Measurements from ENCODE around the gene WDR6. TPM values are rescaled to one million over a fixed set of nuclear protein-coding genes. Genes with fewer than 3 reads are reported as not detected.

WDR6 gene
- total RNA-seq, 1 experiment from 2014 or later, result 174 TPM

DNA sequence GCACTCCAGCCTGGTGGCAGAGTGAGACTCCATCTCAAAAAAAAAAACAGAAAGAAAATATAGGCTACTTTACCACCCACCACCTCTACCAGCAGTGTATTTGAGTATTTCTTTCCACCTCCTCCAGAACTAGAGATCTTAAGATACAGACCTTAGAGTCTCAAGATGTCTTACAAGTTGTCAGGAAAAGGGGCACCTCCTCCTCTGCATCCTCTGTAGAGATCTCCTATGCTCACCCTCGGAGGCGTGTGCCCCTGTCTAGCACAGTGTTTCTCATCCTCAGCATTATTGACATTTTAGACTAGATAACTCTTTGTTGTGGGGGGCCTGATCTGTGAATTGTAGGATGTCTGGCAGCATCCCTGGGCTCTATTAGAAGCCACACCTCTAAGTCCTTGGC, 44.9 kb upstream of the WDR6 start:
- intact Hi-C loops (cut with micrococcal nuclease), result no loop called here
- POLR2A ChIA-PET, result no interaction called here
- no peaks in the 10 kb centered on the region for H3K9me2 ChIP-seq (ENCODE audit: insufficient read depth)
- CTCF ChIA-PET, result no interaction called here
- BruUV-seq (replicated peaks), result no TSS peak
- no peak overlapping the region for H3K27ac ChIP-seq (ENCODE audit: low read depth, low read length)
- no peaks in the 10 kb centered on the region for H3K27me3 ChIP-seq (ENCODE audit: insufficient read depth, low read length)
- no peaks in the 10 kb centered on the region for H3K4me1 ChIP-seq (ENCODE audit: control insufficient read depth in 1 of 2, insufficient read depth in 2 of 2, low read length in 2 of 2)
- H3K36me3 ChIP-seq (ENCODE audit: control insufficient read depth in 1 of 2, insufficient read depth in 2 of 2, low read length in 2 of 2), result peaks cover 20 to 40% of the 10 kb centered on the region in 2 experiments; a peak in 3 of 4 replicates
- TF ChIP-seq EZH2 (IDR thresholded peaks at IDR 0.05), result no peak
- TF ChIP-seq TCF7L2 (IDR thresholded peaks at IDR 0.05; ENCODE audit: borderline replicate concordance, extremely low read depth, insufficient read depth, insufficient read length), result no peak
- TF ChIP-seq EGR1 (IDR thresholded peaks at IDR 0.05; ENCODE audit: low read depth), result no peak
- no peak for TF ChIP-seq EZH2phosphoT487 (IDR thresholded peaks at IDR 0.05; ENCODE audit: borderline replicate concordance)
- TF ChIP-seq SIN3A (IDR thresholded peaks at IDR 0.05; ENCODE audit: low read depth), result no peak
- no peak for TF ChIP-seq ZNF274 (IDR thresholded peaks at IDR 0.05; ENCODE audit: low read depth, low read length)
- no peak for TF ChIP-seq CBX3 (IDR thresholded peaks at IDR 0.05; ENCODE audit: low read depth)
- ATAC-seq (no peak), DNase-seq (ENCODE audit: low read depth, low spot score) (no peak)
- H3K4me2 ChIP-seq (ENCODE audit: low read length), result no peak overlapping the region
- H3K79me2 ChIP-seq (ENCODE audit: insufficient read depth, low read length), result peaks cover 46% of the 10 kb centered on the region
- H3K9me3 ChIP-seq (ENCODE audit: control insufficient read depth in 1 of 2, insufficient read depth in 1 of 2, low read depth in 1 of 2, low read length in 2 of 2), result no peaks in the 10 kb centered on the region
- H4K20me1 ChIP-seq (ENCODE audit: insufficient read depth), result no peaks in the 10 kb centered on the region
- RAD21 ChIA-PET (ENCODE audit: low non-redundant PET in 1 of 2, low total read pairs in 2 of 2, uncharacterized antibody in 2 of 2, unreplicated experiment in 2 of 2), result no interaction called here
- H3K9ac ChIP-seq (ENCODE audit: low read length), result no peak overlapping the region
- no peak overlapping the region for H3K4me3 ChIP-seq (replicated peaks in 1 of 2; ENCODE audit: low read depth in 1 of 2, low read length in 2 of 2)
- no peak overlapping the region for H2AFZ ChIP-seq (ENCODE audit: low read depth, low read length, poor library complexity, severe bottlenecking)

DNA sequence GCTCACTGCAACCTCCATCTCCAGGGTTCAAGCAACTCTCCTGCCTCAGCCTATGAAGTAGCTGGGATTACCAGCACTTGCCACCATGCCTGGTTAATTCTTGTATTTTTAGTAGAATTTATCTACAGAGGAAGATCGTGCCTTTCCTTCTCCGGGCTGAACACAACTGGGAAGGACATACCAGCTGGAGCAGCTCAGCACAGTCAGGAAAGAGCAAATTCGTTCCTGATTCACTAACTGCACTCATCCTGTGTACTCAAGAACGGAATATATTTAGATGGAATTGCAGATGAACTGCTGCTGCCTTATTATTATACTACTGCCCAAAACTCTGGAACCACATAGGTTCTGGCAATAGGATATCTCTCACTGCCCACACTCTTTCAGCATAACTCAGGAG, 44.3 kb upstream of the WDR6 start:
- no peak overlapping the region for H3K27ac ChIP-seq (ENCODE audit: low read depth, low read length)
- H2AFZ ChIP-seq (ENCODE audit: low read depth, low read length, poor library complexity, severe bottlenecking), result no peak overlapping the region
- H3K9me2 ChIP-seq (ENCODE audit: insufficient read depth), result no peaks in the 10 kb centered on the region
- no peaks in the 10 kb centered on the region for H4K20me1 ChIP-seq (ENCODE audit: insufficient read depth)
- H3K4me2 ChIP-seq (ENCODE audit: low read length), result no peak overlapping the region
- no TSS peak for BruUV-seq (replicated peaks)
- peaks cover 40% of the 10 kb centered on the region for H3K79me2 ChIP-seq (ENCODE audit: insufficient read depth, low read length)
- no peak overlapping the region for H3K9ac ChIP-seq (ENCODE audit: low read length)
- RAD21 ChIA-PET (ENCODE audit: low non-redundant PET in 1 of 2, low total read pairs in 2 of 2, uncharacterized antibody in 2 of 2, unreplicated experiment in 2 of 2), result no interaction called here
- CTCF ChIA-PET, result no interaction called here
- H3K27me3 ChIP-seq (ENCODE audit: insufficient read depth, low read length), result no peaks in the 10 kb centered on the region
- H3K9me3 ChIP-seq (ENCODE audit: control insufficient read depth in 1 of 2, insufficient read depth in 1 of 2, low read depth in 1 of 2, low read length in 2 of 2), result no peaks in the 10 kb centered on the region
- intact Hi-C loops (cut with micrococcal nuclease), result no loop called here
- no peak for TF ChIP-seq CBX3 (IDR thresholded peaks at IDR 0.05; ENCODE audit: low read depth)
- no peak overlapping the region for H3K4me3 ChIP-seq (replicated peaks in 1 of 2; ENCODE audit: low read depth in 1 of 2, low read length in 2 of 2)
- POLR2A ChIA-PET, result no interaction called here
- ATAC-seq (no peak), DNase-seq (ENCODE audit: low read depth, low spot score) (no peak)
- no peaks in the 10 kb centered on the region for H3K4me1 ChIP-seq (ENCODE audit: control insufficient read depth in 1 of 2, insufficient read depth in 2 of 2, low read length in 2 of 2)
- H3K36me3 ChIP-seq (ENCODE audit: control insufficient read depth in 1 of 2, insufficient read depth in 2 of 2, low read length in 2 of 2), result peaks cover 23 to 43% of the 10 kb centered on the region in 2 experiments; a peak in 3 of 4 replicates
